Stomach (tissue), 9 donors: Measurements from ENCODE around the gene PAFAH1B1. TPM values are rescaled to one million over a fixed set of nuclear protein-coding genes. Genes with fewer than 3 reads are reported as not detected.
A peak's percentile ranks its signal among the peaks of the same experiment; 100 is the strongest.

Source experiments
- DNase-seq, 2 donors: peaks; one replicate each; pipeline versions ENCODE4 v3.0.0 to v3.0.0-alpha.2; 2013 to 2019
- H3K27ac ChIP-seq, 5 donors: fragments of 200-600 bp in 4 of 5; sonication (generic) in 4 of 5; one replicate each; pipeline ENCODE4 v1.5.1; 2013 to 2019; ENCODE audit warnings: mild to moderate bottlenecking in 1 of 5, moderate library complexity in 1 of 5
- H3K27me3 ChIP-seq, 3 donors: fragments of 200-600 bp; sonication (generic); one replicate each; pipeline ENCODE4 v1.5.1; 2017 to 2019; ENCODE audit warnings: mixed run types in 1 of 3
- H3K36me3 ChIP-seq, 4 donors: fragments of 200-600 bp; sonication (generic); 1 replicate in 3 of 4; 2 replicates in 1 of 4; pipeline ENCODE4 v1.5.1; 2016 to 2019
- H3K4me1 ChIP-seq, 4 donors: fragments of 200-600 bp; sonication (generic); one replicate each; pipeline ENCODE4 v1.5.1; 2016 to 2019
- H3K4me3 ChIP-seq, 4 donors: fragments of 200-600 bp; sonication (generic) in 3 of 4; one replicate each; pipeline ENCODE4 v1.5.1; 2016 to 2019; ENCODE audit warnings: mild to moderate bottlenecking in 1 of 4
- H3K9me3 ChIP-seq, 4 donors: fragments of 200-600 bp; sonication (generic); one replicate each; pipeline ENCODE4 v1.5.1; 2016 to 2019
- EP300 ChIP-seq: sonication (generic); formaldehyde crosslinking; IDR thresholded peaks from one replicate; pipeline ENCODE4 v1.6.1; 2017; ENCODE audit warnings: antibody characterized with exemption
- POLR2A ChIP-seq, 4 donors: fragments of 450-650 bp; IDR thresholded peaks; one replicate each; pipeline ENCODE4 v1.6.1; 2016; ENCODE audit warnings: antibody characterized with exemption in 4 of 4, control low read depth in 2 of 4, mild to moderate bottlenecking in 1 of 4, moderate library complexity in 1 of 4
- POLR2AphosphoS5 ChIP-seq, 3 donors: sonication (generic); formaldehyde crosslinking; IDR thresholded peaks; one replicate each; pipeline ENCODE4 v1.6.1; 2016; ENCODE audit warnings: antibody characterized with exemption in 3 of 3
- WGBS, 5 donors: extraction: QIAGEN DNeasy Blood & Tissue Kit in 3 of 5; methylation state at CpG; one replicate each; pipeline versions ENCODE4 v1.1.5 to v1.1.7; 2013 to 2018; 5-methylcytosine and 5-hydroxymethylcytosine counted together
- intact Hi-C: fragments of 100-400 bp; cut with DNase I; formaldehyde crosslinking; loops from one replicate; pipeline ENCODE4 v1.15.1; 2023; ENCODE audit warnings: low total_unique reads
- polyA plus RNA-seq, 3 donors: library from polyadenylated mRNA; stranded (reverse); fragments of 200-250 nt; gene quantifications; one replicate each; pipeline ENCODE4 v1.2.3, GENCODE V29; 2013
- total RNA-seq, 5 donors: library from RNA; depleted of rRNA; stranded (reverse); fragments of >200 nt; gene quantifications; one replicate each; pipeline versions ENCODE4 v1.1.0 to v1.2.3, GENCODE V29; 2014 to 2016
- TF ChIP-seq, protein P1 (sequence below), 7 experiments: fragments of 450-650 bp in 4 of 7; fragments of 200-600 bp in 3 of 7; sonication (generic) in 3 of 7; IDR thresholded peaks; one replicate each; pipeline ENCODE4 v1.5.1; 2016 to 2019; ENCODE audit warnings: antibody characterized with exemption in 7 of 7, control low read depth in 2 of 7, mild to moderate bottlenecking in 1 of 7
- donor health status: healthy with polysubstance abuse.
- donor health status: Bipolar disorder and iron deficiency.
- donor health status: healthy.

The PAFAH1B1 gene
- total and polyA plus RNA-seq, 8 donors = 22.5 to 264 (median 50.7) TPM

DNA sequence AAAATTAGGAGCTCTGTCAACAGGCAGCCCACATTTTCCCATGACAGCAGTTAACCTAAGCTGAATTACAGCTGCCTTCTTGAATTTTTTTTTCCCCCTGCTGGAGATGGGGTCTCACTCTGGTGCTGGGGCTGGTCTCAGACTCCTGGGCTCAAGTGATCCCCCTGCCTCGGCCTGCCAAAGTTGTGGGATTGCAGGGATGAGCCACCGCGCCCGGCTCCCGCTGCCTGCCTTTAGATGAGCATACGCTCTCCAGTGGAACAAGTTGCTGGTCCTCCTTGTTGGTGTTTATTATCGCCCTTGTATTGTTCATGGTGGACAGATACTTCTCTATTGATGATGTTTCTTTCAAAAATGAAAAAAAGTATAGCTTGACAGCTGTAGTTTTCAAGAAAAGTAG, 15.6 kb downstream of the PAFAH1B1 start:
- H3K4me1 ChIP-seq = peaks cover 39 to 97% (median 72%) of the 10 kb centered on the region in 4 donors
- WGBS, 5 donors = 92 to 95% (median 94%) methylated on average over 7 of the region's 7 CpGs
- TF ChIP-seq EP300 = no peak
- TF ChIP-seq, protein P1, sequence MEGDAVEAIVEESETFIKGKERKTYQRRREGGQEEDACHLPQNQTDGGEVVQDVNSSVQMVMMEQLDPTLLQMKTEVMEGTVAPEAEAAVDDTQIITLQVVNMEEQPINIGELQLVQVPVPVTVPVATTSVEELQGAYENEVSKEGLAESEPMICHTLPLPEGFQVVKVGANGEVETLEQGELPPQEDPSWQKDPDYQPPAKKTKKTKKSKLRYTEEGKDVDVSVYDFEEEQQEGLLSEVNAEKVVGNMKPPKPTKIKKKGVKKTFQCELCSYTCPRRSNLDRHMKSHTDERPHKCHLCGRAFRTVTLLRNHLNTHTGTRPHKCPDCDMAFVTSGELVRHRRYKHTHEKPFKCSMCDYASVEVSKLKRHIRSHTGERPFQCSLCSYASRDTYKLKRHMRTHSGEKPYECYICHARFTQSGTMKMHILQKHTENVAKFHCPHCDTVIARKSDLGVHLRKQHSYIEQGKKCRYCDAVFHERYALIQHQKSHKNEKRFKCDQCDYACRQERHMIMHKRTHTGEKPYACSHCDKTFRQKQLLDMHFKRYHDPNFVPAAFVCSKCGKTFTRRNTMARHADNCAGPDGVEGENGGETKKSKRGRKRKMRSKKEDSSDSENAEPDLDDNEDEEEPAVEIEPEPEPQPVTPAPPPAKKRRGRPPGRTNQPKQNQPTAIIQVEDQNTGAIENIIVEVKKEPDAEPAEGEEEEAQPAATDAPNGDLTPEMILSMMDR (IDR thresholded peaks at IDR 0.05) = no peak
- TF ChIP-seq POLR2AphosphoS5 (IDR thresholded peaks at IDR 0.05) = no peak
- no peak for TF ChIP-seq POLR2A (IDR thresholded peaks at IDR 0.05)
- peak overlapping the region in 1 of 5 donors; percentile 1 for H3K27ac ChIP-seq
- H3K36me3 ChIP-seq = peaks cover 0 to 8% (median 3%) of the 10 kb centered on the region in 4 donors
- intact Hi-C loops = no loop called here
- no peaks in the 10 kb centered on the region for H3K9me3 ChIP-seq
- no peak for DNase-seq
- no peaks in the 10 kb centered on the region for H3K27me3 ChIP-seq
- no peak overlapping the region for H3K4me3 ChIP-seq

DNA sequence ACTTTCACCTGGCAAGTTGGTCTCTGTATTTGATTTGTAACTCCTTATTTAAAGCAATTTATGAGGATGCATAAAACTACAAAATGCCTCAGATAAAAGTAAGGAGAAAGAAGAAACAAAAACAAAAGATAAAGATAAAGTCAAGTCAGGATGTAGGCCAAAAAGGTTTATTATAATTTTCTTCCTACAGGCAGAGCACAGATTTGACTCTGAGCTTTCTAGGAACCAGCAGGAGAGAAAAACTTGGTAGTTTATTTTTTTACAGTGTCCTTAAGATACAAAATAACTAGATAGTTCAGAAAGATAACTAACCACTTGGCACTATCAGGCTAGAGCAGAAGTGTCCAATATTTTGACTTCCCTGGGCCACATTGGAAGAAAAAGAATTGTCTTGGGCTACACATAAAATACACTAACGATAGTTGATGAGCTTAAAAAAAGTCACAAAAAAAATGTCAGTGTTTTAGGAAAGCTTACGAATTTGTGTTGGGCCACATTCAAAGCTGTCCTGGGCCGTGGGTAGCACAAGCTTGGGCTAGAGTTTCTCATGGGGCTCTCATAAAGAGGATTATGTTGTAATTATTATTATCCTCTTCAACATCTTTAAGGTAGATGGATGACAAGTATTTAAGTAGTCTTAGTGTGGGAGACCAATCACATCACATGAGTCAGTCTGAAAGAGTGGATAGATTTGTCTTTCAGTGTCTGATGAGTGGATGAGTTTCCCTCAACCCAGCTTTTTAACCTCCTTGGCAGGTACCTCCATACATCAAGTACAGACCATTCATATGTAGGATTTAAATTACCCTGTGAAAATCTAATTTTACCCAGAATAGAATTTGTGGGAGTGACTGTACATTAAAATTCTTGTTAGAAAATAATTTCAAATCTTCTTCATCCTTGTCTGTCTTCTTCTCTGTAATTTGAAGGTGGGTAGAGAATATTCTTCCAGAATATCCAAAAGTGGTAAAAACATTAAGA, 17.0 kb downstream of the PAFAH1B1 start:
- intact Hi-C loops = no loop called here
- Histone ChIP-seq H3K27me3 (no peaks in the 10 kb centered on the region), H3K36me3 (peaks cover 0 to 10% (median 0%) of the 10 kb centered on the region in 4 donors), H3K4me1 (peaks cover 27 to 94% (median 64%) of the 10 kb centered on the region in 4 donors), H3K4me3 (no peak overlapping the region), H3K27ac (no peak overlapping the region), H3K9me3 (no peaks in the 10 kb centered on the region)
- TF ChIP-seq, protein P1 (IDR thresholded peaks at IDR 0.05) = no peak
- TF ChIP-seq POLR2AphosphoS5 (IDR thresholded peaks at IDR 0.05) = no peak
- TF ChIP-seq EP300 = no peak
- no peak for TF ChIP-seq POLR2A (IDR thresholded peaks at IDR 0.05)
- 54 to 77% (median 70%) methylated on average over 3 of the region's 3 CpGs for WGBS, 5 donors
- DNase-seq = no peak

DNA sequence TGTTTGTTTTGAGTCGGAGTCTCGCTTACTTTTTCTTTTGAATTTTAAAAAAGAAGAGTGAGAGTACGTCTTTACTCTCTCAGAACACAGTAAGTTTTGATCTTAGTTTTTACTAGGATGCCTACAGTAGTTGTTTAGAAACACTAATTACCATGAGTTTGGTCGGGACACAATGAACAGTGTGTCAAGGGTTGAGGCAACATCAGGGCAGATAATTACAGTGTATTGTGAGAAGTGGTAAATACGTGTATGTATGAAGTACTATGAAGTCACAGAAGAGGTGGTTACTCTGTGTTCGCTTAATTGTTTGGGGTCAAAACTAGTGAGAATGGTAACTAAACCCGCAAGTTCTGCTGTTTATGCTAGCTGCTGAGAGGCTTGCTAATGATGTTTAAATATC, 18.2 kb downstream of the PAFAH1B1 start:
- no peaks in the 10 kb centered on the region for H3K27me3 ChIP-seq
- H3K36me3 ChIP-seq = peaks cover 0 to 12% (median 0%) of the 10 kb centered on the region in 4 donors
- no peak overlapping the region for H3K27ac ChIP-seq
- intact Hi-C loops = no loop called here
- WGBS, 5 donors = 66 to 72% (median 68%) methylated on average over 7 of the region's 7 CpGs
- no peak for DNase-seq
- H3K4me3 ChIP-seq = no peak overlapping the region
- peaks cover 26 to 94% (median 60%) of the 10 kb centered on the region in 4 donors for H3K4me1 ChIP-seq
- no peaks in the 10 kb centered on the region for H3K9me3 ChIP-seq
- TF ChIP-seq EP300 (no peak), POLR2A (IDR thresholded peaks at IDR 0.05) (no peak), POLR2AphosphoS5 (IDR thresholded peaks at IDR 0.05) (no peak)
- TF ChIP-seq, protein P1 (IDR thresholded peaks at IDR 0.05) = no peak

DNA sequence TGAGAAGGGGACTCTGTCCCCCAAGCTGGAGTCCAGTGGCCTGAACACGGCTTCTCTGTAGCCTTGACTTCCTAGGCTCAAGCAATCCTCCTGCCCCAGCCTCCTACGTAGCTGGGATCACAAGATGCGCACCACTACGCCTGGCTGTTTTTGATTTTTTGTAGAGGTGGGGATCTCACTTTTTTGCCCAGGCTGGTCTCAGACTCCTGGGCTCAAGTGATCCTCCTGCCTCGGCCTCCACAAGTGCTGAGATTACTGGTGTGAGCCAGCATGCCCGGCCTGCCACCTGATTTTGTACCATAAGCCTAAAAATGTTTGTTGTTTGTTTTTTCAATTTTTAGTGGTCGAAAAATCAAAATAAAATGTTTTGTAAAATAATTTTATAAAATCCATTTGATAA, 19.2 kb downstream of the PAFAH1B1 start:
- 97 to 99% (median 97%) methylated on average over 7 of the region's 7 CpGs for WGBS, 5 donors
- H3K4me1 ChIP-seq = peaks cover 26 to 94% (median 60%) of the 10 kb centered on the region in 4 donors

More for the DNA sequence above, 19.2 kb downstream of the PAFAH1B1 start:
- no peaks in the 10 kb centered on the region for H3K27me3 ChIP-seq
- H3K4me3 ChIP-seq = no peak overlapping the region
- H3K9me3 ChIP-seq = no peaks in the 10 kb centered on the region
- no peak for DNase-seq
- intact Hi-C loops = no loop called here
- no peak overlapping the region for H3K27ac ChIP-seq
- TF ChIP-seq, protein P1 (IDR thresholded peaks at IDR 0.05) = no peak
- TF ChIP-seq POLR2AphosphoS5 (IDR thresholded peaks at IDR 0.05) (no peak), POLR2A (IDR thresholded peaks at IDR 0.05) (no peak), EP300 (no peak)
- peaks cover 0 to 8% (median 0%) of the 10 kb centered on the region in 4 donors for H3K36me3 ChIP-seq
